Heart right ventricle (tissue), 16 donors: Measurements from ENCODE around the gene FBN3. TPM values are rescaled to one million over a fixed set of nuclear protein-coding genes. Genes with fewer than 3 reads are reported as not detected.
A peak's percentile ranks its signal among the peaks of the same experiment; 100 is the strongest.

Experiments used
- ATAC-seq, 8 donors: fragments of 200-7000 bp; cut with Tn5 transposase; one replicate each; pipeline ENCODE4 v1.9.1; 2020; ENCODE audit warnings: mild to moderate bottlenecking in 8 of 8, moderate library complexity in 8 of 8, moderate number of reproducible peaks in 1 of 8
- DNase-seq, 2 donors: peaks; one replicate each; pipeline ENCODE4 v3.0.0-alpha.2; 2020
- H3K27ac ChIP-seq, 10 donors: fragments of 200-600 bp; sonication (generic) in 2 of 10; one replicate each; pipeline versions ENCODE4 v1.5.0 to v1.8.0; 2020 to 2022; ENCODE audit warnings: mild to moderate bottlenecking in 3 of 10
- H3K27me3 ChIP-seq, 7 donors: fragments of 200-600 bp; one replicate each; pipeline ENCODE4 v1.8.0; 2021 to 2022; ENCODE audit warnings: mild to moderate bottlenecking in 2 of 7
- H3K36me3 ChIP-seq, 9 donors: fragments of 200-600 bp; sonication (generic) in 1 of 9; one replicate each; pipeline versions ENCODE4 v1.5.0 to v1.8.0; 2020 to 2022; ENCODE audit warnings: mild to moderate bottlenecking in 2 of 9
- H3K4me1 ChIP-seq, 9 donors: fragments of 200-600 bp; sonication (generic) in 1 of 9; one replicate each; pipeline versions ENCODE4 v1.5.0 to v1.8.0; 2020 to 2022; ENCODE audit warnings: mild to moderate bottlenecking in 4 of 9
- H3K4me3 ChIP-seq, 10 donors: fragments of 200-600 bp; sonication (generic) in 2 of 10; one replicate each; pipeline versions ENCODE4 v1.5.0 to v1.8.0; 2020 to 2022; ENCODE audit warnings: mild to moderate bottlenecking in 7 of 10, moderate library complexity in 2 of 10
- H3K9me3 ChIP-seq, 11 donors: fragments of 200-600 bp in 10 of 11; sonication (generic) in 2 of 11; one replicate each; pipeline versions ENCODE4 v1.5.0 to v1.8.0; 2013 to 2022; ENCODE audit warnings: mild to moderate bottlenecking in 2 of 11, control low read depth in 1 of 11, moderate library complexity in 1 of 11
- WGBS, 2 donors: extraction: QIAGEN DNeasy Blood & Tissue Kit; methylation state at CpG; one replicate each; pipeline ENCODE4 v1.1.7; 2013; ENCODE audit warnings: inconsistent platforms in 1 of 2; 5-methylcytosine and 5-hydroxymethylcytosine counted together
- intact Hi-C, 10 donors: fragments of 100-400 bp; cut with DNase I; formaldehyde crosslinking; loops; one replicate each; pipeline versions ENCODE4 v1.11.1 to v1.14.2; 2022
- polyA plus RNA-seq, 2 donors: library from polyadenylated mRNA; stranded (reverse); fragments of 200-250 nt; gene quantifications; one replicate each; pipeline ENCODE4 v1.2.3, GENCODE V29; 2013
- total RNA-seq, 10 donors: library from RNA; stranded (reverse); fragmentation: NEBNext Ultra II Directional in 3 of 10; extraction: Animal tissue kit (Norgen Biotek cat#: 25700) in 3 of 10; gene quantifications; one replicate each; pipeline versions ENCODE4 v1.2.1 to v1.2.4, GENCODE V29; 2021 to 2023
- TF ChIP-seq, protein P1 (sequence below), 9 donors: fragments of 200-600 bp; sonication (generic) in 2 of 9; IDR thresholded peaks; one replicate each; pipeline versions ENCODE4 v1.5.0 to v1.8.0; 2021 to 2022; ENCODE audit warnings: antibody characterized with exemption in 9 of 9, mild to moderate bottlenecking in 5 of 9, moderate library complexity in 1 of 9
- donor health status: Arrhythmogenic right ventricular cardiomyopathy.
- donor health status: ischemic (EF 13 %, LVEDD 7.1; RV severe dilation, severe dysfunction).
- donor health status: healthy with polysubstance abuse.
- donor health status: DM: no; HTN: yes; CAD: no.
- donor health status: DM: no; HTN: no; CAD: no.
- donor health status: ischemic (EF 25% LVEDD 6.9; RV normal size, moderate dysfunction).
- donor health status: ischemic (EF 25% LVEDD 5.7; RV mildly dilated, moderate dysfunction).
- donor health status: healthy.
- donor health status: DM: yes; HTN: yes; CAD: no.
- donor health status: Ischemic cardiomyopathy.
- donor health status: ischemic (EF 35%, LVEDD 5.7; RV mildly dilated, moderate dysfunction).
- donor health status: nonischemic (EF 11% LVEDD 7.7; RV severe dilation, severe dysfunction).
- donor health status: DM: yes; HTN: yes; CAD: no.
- donor health status: PGD.
- donor health status: ischemic (EF 29% LVEDD 5.4; RV normal size, mild dysfunction).
- donor health status: nonischemic (EF 23%, LVEDD 6.1; RV moderate dilation, normal function).

The FBN3 gene
- total and polyA plus RNA-seq, 12 donors: 0.05 to 0.26 (median 0.06) TPM; not detected in 9

DNA sequence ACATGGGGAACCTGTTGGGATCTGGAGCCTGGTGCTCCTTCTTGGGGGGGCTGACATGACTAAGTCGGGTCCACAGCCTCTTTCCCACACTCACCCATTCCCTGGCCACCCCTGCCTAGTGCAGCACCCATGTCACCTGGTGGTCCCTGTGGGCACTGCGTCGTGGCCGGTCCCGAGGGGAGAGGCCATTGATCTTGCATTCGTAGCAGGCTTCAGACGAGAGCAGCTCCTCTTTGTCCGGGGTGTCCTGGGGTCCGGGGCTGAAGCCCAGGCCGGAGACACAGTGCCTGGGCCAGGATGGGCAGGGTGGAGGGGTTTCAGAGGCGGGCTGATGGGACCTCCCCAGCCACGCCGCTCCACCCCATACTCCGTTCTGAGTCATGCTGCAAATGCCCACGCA is 77.5 kb downstream of the FBN3 start:
- ATAC-seq: no peak
- H3K4me3 ChIP-seq: no peak overlapping the region
- H3K27me3 ChIP-seq: no peaks in the 10 kb centered on the region
- TF ChIP-seq, protein P1, sequence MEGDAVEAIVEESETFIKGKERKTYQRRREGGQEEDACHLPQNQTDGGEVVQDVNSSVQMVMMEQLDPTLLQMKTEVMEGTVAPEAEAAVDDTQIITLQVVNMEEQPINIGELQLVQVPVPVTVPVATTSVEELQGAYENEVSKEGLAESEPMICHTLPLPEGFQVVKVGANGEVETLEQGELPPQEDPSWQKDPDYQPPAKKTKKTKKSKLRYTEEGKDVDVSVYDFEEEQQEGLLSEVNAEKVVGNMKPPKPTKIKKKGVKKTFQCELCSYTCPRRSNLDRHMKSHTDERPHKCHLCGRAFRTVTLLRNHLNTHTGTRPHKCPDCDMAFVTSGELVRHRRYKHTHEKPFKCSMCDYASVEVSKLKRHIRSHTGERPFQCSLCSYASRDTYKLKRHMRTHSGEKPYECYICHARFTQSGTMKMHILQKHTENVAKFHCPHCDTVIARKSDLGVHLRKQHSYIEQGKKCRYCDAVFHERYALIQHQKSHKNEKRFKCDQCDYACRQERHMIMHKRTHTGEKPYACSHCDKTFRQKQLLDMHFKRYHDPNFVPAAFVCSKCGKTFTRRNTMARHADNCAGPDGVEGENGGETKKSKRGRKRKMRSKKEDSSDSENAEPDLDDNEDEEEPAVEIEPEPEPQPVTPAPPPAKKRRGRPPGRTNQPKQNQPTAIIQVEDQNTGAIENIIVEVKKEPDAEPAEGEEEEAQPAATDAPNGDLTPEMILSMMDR (IDR thresholded peaks at IDR 0.05): no peak
- intact Hi-C loops: no loop called here
- WGBS, 2 donors: 87% methylated on average over 15 of the region's 15 CpGs
- no peaks in the 10 kb centered on the region for H3K4me1 ChIP-seq
- H3K36me3 ChIP-seq: no peaks in the 10 kb centered on the region
- no peak for DNase-seq
- no peak overlapping the region for H3K27ac ChIP-seq
- H3K9me3 ChIP-seq: peaks cover 0 to 32% (median 12%) of the 10 kb centered on the region in 11 donors

DNA sequence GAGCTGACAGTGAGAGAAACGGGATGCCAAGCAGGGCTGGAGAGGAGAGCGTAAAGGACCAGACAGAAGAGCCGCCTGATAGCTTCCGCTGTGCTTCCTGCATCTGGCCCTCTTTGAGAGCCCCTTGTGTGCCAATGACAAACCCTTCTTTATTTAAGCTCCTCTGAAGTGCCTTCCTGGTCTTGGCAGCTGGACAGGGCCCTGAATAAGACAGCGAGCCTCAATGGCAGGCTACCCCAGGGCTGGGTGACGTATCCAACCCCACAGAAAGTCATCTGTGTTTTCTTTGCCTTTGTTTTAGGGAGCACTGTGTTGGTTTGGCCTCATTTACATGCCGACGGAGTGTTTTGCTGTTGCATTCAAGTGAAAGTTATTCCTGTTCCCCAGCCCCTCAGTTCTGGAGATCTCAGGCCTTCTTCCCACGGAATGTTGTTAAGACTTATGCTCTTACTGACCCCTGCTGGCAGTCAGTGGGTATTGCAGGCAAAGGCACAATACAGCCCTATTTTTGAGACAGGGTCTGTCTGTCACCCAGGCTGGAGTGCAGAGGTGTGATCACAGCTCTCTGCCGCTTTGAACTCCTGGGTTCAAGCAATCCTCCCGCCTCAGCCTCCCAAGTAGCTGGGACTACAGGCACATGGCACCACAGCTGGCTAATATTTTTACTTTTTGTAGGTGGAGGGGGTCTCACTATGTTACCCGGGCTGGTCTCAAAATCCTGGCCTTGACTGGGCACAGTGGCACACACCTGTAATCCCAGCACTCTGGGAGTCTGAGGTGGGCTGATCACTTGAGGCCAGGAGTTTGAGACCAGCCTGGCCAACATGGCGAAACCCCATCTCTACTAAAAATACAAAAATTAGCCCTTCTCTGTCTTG is 80.1 kb downstream of the FBN3 start:
- Histone ChIP-seq H3K9me3 (peaks cover 0 to 29% (median 12%) of the 10 kb centered on the region in 11 donors), H3K36me3 (no peaks in the 10 kb centered on the region), H3K4me3 (no peak overlapping the region), H3K27me3 (no peaks in the 10 kb centered on the region), H3K27ac (no peak overlapping the region), H3K4me1 (no peaks in the 10 kb centered on the region)
- TF ChIP-seq, protein P1 (IDR thresholded peaks at IDR 0.05): peak in 8 of 9 donors; percentile 13 to 45 (median 30)
- intact Hi-C loops: no loop called here
- no peak for DNase-seq
- no peak for ATAC-seq
- 67 to 71% methylated on average over 13 of the region's 13 CpGs for WGBS, 2 donors

DNA sequence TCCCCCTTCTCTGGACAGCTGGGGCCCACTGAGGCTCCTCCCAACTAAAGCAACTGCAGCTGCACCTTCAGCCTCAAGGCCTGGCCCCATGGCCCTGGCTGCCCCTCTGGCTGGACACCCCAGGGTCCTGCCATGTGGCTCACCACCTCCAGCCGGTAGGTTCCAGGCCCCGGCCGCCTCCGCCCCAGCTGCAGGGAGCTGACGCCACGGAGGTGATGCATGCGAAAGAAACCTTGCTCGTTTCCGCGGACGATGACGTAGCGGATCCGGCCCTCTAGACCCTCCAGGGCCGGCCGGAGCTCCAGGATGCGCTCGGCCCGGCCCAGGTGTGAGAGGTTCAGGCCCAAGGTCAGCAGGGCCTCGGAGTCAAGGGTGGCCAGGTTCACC is 83.5 kb downstream of the FBN3 start:
- Histone ChIP-seq H3K27me3 (no peaks in the 10 kb centered on the region), H3K27ac (no peak overlapping the region), H3K36me3 (no peaks in the 10 kb centered on the region), H3K9me3 (peaks cover 0 to 23% (median 12%) of the 10 kb centered on the region in 11 donors), H3K4me1 (no peaks in the 10 kb centered on the region), H3K4me3 (no peak overlapping the region)
- ATAC-seq (no peak), DNase-seq (no peak)
- WGBS, 2 donors: 92 to 93% methylated on average over 20 of the region's 20 CpGs
- intact Hi-C loops: no loop called here
- TF ChIP-seq, protein P1 (IDR thresholded peaks at IDR 0.05): no peak

DNA sequence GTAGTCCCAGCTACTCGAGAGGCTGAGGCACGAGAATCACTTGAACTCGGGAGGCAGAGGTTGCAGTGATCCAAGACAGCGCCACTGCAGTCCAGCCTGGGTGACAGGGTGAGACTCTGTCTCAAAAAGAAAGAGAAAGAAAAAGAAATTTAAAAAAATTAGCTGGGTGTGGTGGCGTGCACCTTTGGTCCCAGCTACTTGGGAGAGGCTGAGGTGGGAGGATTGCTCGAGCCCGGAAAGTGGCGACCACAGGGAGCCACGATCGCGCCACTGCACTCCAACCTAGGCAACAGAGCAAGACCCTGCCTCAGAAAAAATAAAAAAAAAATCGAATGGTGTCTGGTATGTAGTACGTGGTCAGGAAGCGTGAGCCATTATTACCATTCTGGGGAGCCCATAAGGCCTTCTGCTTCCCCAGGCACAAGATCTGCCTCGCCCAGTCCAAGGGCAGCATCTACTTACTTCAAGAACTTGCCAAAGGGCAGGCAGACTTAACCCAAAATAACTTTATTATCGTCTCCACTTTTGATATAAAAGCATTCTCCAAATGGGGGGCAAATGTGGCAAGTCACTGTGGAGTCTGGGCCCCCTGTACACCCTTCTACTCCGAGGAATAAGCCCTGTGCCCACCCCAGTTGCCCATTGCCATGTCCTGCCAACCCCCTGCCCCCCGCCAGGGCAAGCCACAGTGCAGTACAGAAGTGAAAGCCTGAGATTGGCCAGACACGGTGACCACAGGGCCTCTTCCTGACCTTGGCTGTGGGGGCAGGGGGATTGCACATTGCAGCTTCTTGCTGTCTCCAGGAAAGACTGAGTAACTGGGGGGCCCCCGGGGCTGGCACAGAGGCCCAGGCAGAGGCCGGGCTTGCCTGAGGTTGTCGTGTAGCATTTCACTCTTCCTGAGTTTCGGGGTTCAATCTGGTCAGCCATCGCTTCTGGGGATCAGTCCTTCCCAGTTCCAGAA is 84.2 kb downstream of the FBN3 start:
- WGBS, 2 donors: 83 to 85% methylated on average over 24 of the region's 24 CpGs
- Histone ChIP-seq H3K9me3 (peaks cover 0 to 18% (median 12%) of the 10 kb centered on the region in 11 donors), H3K4me3 (no peak overlapping the region), H3K27me3 (no peaks in the 10 kb centered on the region), H3K36me3 (no peaks in the 10 kb centered on the region), H3K4me1 (no peaks in the 10 kb centered on the region), H3K27ac (no peak overlapping the region)
- DNase-seq (no peak), ATAC-seq (no peak)
- intact Hi-C loops: no loop called here
- TF ChIP-seq, protein P1 (IDR thresholded peaks at IDR 0.05): no peak
